Superior temporal gyrus (tissue), 1 donor: Measurements from ENCODE around the gene DNAH17.

ENCODE experiments used
- DNase-seq: peaks from one replicate; pipeline ENCODE4 v3.0.0-alpha.2; 2016; ENCODE audit errors: extremely low spot score

The DNAH17 gene

DNA sequence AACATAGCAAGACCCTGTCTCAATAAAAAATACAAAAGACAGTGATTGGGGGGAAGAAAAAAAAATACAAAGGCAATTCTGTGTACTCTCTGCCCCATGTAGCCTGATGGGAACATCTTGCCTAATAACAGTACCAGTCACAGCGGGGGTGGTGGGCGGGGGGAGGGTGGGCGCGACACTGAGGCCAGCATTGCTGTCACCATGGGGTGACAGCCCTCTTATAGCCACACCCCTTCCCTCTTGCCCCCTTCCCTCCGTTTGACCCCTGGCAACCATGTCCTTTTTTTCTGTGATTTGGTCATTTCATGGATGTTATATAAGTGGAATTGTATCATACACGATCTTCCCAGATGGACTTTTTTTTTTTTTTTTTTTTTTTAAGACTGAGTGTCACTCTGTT lies 80.9 kb downstream of the DNAH17 start:
- no peak for DNase-seq

DNA sequence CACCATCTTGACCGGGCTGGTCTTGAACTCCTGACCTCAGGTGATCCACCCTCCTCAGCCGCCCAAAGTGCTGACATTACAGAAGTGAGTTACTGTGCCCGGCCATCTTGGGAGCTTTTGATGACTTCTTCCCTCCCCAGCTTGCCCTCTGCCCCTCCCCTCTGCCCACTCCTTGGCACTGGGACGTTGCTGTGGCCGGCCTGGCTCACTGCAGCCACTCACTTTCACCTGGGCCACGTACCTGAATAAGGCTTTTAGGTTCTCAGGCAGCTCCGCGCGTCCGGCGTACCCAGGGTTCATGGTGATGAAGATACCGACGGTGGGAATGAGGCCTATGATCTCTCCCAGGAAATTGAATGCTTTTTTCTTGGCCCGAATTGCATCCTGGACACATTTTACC lies 81.6 kb downstream of the DNAH17 start:
- no peak for DNase-seq

DNA sequence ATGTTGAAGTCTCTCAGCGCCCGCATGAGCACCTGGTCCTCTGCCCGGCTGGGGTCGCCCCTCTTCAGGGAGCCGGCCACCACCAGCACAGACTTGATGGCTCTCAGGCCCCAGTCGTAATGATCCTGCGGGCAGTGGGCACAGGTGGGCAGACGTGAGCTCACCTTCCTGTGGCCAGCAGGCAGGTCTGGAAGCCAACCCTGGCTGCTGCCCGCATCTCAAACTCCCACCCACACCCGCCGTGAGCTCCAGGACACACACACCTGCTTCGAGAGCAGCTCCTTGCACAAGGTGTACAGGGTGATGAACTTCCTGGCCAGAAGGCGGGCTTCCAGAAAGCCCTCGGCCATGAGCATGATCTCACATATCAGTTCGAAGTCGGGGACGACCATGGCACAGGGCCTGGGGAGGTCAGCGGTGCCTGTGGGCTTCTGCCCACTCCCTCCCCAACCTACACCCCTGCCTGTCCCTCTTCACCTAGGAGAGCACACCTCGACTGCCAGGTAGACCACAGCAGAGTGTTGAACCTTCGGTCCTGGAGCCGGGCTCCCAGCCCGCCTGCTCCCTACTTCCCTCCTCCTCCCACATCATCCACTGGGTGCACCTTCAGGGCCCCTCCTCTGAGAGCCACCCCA lies 82.4 kb downstream of the DNAH17 start:
- no peak for DNase-seq

DNA sequence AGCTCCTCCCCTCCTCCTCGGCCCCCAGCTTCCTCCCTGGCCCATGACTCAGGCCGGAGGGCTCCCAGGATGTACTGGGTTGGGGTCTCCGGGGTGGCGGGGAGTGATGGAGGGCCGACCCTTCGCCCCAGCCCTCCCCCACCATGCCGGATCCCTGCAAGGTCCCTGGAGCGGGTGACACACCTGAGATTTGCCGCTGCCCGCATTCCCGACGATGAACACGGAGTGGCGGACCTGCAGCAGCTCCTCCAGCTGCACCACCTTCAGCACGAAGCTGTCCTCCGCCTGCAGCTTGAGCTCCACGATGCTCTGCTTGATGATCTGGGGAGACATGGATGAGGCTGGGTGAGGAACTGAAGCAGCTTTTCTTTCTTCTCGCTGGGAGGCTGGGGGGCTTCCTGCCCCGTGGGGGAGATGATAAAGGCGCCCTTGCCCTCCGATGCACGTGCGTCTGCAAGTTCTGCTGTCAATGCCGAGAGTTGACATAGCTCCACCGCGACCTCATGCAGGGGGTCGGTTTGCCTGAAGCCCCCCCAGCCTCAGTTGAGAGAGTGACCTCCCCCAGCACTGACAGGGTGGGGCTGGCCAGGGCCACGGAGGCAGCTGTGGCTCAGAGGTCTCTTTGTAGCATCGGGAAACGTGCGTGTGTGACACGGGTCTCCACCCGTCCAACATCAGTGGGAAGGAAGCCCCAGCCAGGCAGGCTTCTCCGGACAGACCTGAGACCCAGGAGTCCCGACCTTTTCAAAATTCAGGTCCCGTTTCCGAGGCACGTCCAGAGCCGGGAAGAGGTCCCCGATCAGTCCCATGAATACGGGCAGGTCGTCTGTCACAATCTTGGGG lies 83.1 kb downstream of the DNAH17 start:
- DNase-seq = no peak

DNA sequence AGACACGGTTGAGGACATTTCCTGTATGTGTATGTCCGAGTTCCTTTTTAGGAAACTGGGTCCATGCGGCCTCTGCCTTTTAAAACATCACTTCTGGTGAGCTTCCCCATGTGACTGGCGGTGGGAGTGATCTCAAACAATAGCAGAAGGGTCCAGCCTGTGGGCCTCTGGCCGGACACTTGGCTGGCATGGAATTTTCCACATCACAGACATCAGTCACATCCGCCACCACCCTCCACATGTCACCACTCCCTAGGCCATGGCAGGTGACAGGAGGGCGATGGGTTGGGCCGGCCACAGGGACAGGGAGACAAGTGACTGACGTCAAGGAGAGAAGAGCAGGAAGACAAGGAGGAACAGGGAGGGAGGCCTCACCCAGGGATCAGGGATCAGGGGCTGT lies 83.7 kb downstream of the DNAH17 start:
- no peak for DNase-seq

DNA sequence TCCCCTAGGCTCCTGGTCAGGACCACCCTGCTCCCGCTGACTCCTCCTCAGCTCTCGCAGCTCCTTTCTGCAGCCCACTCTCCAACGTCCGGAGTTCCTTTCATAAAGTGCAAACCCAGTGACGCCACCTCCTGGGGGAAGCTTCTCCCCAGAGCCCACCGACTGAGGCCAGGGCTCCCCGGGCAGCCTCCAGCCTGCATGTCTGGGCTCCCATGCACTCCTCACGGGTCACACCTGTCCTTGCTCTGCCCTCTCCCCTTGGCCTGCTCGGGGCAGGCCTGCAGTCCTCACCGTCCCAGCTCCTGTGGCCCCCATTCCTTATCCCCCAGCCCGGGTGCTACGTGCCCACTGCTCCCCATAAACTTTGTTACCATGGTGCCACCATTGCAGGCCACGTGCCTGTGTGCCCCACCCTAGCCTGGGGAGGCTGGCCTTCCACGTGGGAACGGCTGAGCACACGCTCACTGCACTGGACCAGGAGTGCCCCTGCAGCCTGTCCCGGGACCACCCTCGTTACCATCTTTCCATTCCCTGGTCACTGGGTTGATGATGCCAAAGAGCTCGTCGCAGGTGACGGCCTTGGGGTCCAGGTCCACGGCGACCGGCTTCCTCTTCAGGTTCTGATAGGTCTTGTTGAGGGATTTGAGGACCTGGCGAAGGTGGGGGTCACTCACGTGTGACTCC lies 84.9 kb downstream of the DNAH17 start:
- no peak for DNase-seq

DNA sequence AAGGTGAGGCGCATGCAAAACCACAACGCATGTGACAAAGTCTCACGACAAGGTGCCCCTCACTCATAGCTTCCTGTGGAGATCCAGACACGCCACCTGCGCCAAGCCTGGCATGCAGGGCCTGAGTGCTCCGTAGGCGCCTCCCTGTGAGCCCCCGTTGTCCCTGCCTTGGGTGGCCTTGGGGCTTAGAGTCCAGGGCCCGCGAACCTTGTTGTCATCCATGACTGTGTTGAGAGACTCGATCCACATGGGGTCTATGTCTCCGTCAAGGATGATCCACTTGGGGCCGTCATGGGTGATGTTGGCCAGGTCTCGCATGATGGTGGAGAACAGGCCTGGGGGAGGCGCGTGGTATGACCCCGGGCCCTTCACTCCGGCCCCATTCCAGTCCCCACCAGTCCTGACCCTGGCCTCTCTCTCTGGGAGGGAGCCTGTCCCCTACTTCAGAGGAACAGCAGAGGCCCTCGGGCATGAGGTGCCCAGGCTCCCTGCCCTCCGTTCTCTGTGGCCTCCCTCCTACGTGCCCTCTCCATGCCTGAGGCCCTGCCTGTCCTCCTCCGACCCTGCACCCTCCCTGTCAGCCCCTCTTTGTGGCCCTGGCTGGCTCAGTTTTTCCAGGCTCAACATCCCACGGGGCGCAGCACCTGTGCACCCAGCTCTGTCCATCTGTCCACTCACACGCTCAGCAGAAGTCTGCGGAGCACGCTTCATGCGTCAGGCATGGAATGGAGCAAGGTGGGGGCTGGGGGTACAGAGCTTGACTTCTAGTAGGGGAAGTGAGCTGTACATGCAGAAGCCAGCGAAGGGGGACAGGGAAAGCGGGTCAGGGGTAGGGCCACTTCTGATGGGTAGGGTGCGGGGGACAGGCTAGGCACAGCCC lies 85.7 kb downstream of the DNAH17 start:
- DNase-seq = no peak

DNA sequence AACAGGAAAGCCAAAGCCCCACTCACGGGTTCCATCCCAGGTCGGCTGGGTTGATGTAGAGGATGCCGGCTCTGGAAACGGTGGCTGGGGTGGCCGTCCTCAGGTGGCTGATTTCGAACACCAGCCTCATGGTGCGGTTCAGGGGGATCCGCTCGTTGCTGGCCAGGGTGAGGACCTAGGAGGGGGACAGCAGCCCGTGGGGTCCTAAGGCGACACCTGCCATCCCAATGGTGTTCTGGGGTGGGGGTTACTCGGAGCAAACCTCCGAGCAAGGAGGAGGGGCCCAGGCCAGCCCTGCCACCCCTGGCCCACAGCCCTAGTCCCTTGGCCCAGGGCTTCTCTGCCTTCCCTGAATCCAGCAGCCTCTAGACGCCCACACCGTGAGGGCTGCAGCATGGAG lies 86.5 kb downstream of the DNAH17 start:
- no peak for DNase-seq

DNA sequence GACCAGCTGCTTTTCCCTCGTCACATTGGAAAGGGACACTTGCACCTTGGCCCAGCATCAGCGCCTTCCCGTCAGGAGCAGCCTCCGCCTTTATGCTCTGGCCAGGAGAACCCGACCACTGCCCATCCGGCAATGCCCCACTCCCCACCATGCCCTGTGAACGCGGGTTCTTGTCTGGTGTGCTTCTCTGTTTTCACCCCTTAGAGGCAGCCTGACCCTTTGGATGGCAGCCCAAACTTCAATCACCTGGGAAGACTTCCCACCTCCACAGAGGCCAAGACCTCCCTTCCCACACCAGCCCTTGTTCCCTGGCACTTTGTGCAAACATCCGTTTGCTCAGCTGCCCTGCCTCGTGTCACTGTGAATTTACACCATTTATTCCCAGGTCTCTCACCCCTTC lies 87.0 kb downstream of the DNAH17 start:
- no peak for DNase-seq

DNA sequence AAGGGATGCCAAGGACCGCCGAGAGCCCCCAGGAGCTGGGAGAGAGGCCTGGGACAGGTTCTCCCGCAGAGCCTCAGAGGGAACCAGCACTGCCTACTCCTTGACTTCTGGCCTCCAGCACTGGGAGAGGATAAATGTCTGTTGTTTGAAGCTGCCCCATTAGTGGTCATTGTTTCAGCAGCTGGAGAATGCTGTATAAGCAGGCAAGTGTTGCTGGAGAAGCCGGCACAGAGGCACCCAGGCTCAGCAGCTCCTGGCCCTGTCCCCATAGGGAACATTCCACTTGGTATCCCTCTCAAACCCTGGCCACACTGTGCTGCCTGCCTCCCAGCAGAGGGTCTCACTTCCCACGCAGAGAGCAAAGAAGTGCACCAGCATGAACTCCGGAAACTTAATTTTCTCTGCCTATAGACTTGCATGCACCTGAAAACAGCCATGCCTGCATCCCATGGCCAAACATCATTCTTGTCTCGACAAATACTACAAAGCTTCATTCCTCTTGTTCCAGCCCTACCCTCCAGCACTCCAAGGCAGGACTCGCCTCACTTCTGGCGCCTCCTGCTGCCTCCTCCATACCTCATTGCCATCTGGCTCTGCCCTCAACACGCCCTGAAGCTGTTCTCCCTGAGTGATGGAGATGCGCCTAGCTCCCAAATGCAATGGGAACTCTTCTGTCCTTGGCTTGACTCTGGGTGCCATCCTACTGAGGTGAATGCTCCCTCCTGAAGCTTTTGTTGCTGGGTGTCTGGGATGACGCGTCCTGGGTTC lies 88.1 kb downstream of the DNAH17 start:
- DNase-seq = peak; percentile 56

DNA sequence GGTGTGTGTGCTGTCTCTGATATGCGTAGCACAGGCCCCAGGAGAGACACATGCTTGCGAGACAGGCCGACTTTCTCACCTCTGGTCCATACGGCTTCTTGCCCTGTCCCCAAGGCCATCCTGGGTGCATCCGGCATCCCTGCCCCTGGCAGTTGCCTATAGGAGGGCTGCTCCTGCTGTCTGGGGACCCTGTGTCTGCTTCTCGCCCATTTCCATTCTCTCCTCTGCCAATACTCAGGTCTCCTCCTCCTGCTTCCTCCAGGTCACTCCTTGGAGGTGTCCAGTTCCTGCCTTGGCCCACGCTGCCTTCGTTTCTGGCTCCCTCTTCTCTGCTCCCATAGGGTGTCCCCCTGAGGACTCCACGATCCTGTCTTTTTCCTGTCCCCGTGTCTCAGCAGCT lies 89.0 kb downstream of the DNAH17 start:
- no peak for DNase-seq

DNA sequence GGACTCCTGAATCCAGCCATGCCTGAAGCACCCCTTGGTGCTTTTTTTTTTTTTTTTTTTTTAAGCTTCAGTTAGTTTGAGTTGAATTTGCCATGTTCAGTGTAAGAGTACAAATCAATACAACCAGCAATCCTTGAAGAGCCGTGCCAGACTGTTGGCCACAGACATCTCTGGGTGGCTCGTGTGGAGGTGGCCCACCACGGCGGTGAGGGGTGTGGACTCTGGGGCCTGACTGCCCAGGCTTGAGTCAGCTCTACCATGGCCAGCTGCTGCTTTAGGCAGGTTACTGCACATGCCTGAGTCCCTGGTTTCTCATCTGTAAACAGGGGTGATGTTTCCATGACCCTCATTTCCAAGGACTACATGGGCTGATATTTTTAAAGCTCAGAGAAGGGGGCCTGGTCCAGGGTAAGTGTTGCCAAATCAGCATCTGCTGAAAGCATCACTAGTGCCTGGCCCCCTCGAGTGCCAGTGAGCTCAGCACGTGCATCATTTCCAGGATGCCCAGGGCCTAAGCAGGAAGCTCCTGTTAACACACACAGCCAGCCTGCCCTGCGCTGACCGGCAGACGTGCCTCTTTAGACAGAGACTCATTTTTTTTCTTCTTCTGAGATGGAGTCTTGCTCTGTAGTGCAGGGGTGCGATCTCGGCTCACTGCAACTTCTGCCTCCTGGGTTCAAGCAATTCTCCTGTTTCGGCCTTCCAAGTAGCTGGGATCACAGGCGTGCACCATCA lies 90.1 kb downstream of the DNAH17 start:
- no peak for DNase-seq

DNA sequence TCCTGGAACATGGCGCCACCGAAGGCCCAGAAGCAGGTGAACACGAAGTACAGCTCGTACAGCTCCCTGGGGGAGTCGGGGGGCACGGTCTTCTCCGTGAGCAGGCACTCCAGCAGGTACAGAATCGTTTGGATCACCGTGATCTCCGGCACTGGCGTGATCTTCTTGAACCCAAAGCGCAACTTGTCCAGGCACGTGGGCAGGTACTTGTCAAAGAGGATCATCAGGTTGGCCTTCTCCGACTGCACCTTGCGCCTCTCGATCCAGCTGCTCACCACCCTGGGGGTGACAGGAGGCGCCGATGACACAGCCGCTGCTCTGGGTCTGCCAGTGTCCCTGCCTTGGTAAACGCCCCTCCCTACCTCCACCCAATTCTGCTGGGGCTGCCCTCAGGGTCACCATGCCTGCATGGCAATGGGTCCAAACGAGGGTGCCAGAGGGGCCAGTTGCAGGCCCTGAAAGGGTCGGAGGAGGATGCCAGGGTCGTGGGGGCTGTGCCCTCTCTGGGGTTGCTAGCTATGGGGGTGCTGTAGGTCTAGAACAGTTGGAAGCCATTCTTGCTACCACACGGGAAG lies 90.9 kb downstream of the DNAH17 start:
- no peak for DNase-seq

DNA sequence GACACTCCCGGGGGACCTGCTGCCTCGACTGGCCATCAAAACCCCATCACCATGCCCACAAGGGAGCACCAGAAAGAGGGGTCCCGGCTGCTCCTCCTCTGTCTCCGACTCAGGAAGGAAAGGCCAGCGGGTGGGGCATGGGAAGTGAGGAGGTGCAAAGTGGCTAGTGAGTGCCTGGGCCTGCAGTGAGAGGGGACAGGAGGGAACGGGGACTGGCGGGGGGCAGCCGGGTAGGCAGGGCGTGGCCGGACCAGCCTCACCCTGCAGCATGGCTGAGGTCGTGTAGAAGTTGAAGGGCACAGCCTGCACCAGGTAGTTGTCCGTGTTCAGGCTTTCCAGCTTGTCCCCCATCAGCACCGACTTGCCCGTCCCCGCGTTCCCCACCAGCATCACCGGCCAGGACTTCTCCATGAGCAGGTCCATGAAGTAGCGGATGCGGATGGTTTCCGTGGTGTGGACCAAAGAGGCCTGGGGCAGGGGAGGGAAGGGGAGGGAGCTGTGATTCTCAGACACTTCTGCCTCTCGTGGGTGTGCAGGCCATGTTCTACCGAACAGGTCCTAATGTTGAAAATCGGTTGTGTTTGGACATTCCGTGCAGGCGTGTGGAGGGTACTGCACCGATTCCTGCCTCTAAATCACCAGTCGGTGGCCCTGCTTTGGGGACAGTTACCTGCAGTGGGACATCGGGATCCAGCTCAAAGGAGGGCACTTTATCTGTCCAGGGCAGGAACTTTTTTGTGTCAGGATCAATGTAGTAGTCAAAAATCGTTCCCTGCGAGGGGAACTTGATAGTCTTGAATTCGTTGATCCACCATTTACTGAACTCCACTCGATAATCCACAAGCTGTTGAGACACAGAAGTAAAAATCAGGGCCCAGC lies 91.7 kb downstream of the DNAH17 start:
- no peak for DNase-seq

DNA sequence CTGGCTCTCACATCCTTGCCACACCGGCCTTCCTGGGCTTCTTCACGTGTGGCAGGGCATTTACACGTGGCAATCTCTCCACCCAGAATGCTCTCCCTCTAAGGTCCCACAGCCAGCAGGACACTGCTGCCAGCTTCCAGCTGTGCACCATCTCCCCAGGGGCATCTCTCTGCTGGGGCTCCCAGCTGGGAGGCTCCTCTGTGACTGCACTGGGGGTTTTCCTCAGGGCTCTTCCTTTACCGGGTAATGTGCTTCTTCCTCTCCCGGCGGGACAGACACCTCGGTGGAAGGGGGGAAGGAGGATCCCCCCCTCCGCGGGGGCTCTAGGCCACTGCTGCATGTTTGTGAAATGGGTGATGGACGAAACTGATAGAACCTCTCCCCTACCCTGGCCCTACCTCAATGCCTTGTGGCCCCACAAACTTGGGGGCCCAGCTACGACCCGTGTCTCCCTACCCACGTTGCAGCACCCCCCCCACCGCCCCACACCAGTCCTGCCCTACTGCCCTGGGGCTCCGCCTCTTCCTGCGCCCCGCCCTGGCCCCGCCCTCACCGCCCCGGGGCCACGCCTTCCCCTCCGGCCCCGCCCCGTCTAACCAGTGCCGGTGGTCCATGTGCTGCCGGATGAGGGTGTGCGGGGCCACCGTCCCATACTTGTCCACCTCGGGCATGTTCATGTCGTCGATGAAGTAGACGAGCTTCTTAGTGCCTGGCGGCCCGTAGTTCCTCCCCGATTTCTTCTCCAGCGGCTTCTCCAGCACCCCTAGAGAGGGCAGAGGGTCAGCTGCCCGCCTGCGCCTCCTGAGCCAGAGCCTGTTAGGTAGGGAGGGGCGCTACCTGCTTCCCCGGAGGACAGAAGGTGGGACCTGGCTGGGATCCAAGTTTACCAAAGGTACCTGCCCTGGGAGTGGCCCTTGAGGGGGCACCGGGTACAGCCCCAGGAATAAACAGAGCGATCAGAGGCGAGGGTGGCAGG lies 92.6 kb downstream of the DNAH17 start:
- DNase-seq = no peak

DNA sequence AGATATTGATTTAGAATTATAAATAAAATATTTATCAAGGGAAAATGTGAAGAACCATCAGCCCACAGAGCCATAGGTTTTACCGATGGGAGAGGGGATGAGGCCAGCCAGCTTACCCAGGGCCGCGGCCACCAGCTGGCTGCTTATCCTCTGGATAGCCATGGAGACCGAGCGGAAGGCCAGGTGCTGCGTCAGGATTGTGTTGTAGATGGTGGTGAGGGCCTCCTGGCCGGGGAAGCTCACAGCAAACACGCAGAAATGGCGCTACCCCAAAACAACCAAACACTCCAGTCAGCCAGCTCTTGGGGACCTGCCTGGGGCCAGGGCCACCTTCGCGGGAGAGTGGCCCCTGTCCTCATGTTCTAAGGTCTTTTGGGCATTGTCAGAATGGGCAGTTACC lies 97.8 kb downstream of the DNAH17 start:
- DNase-seq = no peak

DNA sequence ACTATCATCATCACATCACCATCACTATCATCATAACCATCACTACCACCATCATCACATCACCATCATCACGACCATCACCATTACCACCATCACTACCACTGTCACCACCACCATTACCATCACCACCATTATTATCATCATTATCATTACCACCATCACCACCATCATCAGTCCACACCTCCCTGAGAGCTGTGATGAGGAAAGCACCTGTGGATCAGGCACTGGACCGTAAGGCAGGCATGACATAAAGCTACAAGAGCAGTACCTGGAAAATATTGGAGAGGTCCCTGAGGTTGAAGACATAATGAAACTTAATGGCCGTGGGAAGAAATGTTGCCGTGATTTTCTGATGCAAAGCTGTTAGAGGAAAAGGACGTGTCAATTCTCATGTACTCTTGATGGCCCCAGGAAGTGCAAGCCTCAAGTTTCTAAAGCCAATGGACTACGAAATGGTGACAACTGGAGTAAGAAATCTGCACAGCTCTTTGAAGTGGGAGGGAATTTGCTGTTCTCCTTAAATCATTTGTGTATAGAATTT lies 98.4 kb downstream of the DNAH17 start:
- no peak for DNase-seq
